ENCODE results near the gene ZNF438.
A peak's percentile ranks its signal among the peaks of the same experiment; 100 is the strongest.

The ZNF438 gene

GRCh38 chr10:30840395-30841050 is 191.1 kb downstream of the ZNF438 start:
- DNase-seq, result no peak

- DNase-seq, result no peak
Measured at GRCh38 chr10:30839652-30840051, 192.0 kb downstream of the ZNF438 start.

DNA sequence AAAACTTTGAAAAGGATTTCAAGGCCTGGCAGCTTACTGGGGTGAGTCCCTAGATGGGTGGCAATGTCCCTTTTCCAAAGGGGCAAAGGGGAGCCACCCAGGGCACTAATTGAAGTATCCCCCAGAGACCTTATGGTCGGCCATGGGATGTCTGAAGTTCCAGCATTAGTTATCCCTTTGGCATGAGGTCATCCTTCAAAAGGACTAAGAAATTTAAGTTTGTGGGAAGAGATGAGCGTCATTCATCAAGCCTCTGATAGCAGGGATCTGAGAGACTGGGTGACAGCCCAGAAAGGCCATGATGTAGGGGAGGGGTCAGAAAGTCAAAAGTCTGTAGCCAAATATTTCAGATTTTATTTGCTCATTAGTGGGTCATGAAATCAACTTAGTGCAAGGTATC is 195.3 kb downstream of the ZNF438 start:
- no peak for DNase-seq

GRCh38 chr10:30835146-30835545 is 196.5 kb downstream of the ZNF438 start:
- no peak for DNase-seq

DNA sequence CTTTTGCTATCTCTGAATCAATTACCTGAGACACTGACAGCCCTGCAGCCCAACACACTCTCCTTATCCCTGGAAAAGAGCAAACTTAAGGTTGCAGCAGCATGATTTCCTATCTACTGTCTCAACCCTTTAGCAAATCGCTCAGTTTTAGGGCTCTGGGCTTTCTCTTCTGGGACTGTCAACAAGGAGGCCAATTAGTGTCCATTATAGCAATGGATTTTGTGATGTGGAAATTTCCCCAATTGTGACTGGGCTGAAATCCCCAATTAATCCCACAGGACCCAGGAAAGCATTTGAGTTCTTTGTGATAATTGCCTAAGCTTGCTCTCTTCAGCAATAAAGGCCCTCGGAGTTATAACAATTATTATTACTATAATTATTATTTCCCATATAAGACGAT is 197.0 kb downstream of the ZNF438 start:
- DNase-seq, result no peak

GRCh38 chr10:30834153-30834552 is 197.5 kb downstream of the ZNF438 start:
- no peak for DNase-seq

DNA sequence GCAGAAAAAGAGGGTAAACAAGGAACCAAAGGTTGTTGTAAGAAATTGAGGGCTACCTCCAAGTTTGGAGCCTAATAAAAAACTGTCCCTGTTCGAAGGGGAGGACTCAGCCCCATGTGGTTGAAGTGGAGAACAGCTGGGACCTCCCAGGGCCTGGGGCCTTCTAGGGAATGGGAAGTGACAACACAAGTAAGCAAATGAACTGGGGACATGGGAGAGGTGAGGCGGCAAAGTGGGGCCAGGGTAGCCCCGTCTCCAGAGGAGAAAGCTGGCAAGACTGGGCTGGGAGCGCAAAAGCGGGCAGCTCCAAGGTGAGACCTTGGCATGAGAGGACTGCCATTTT is 198.1 kb downstream of the ZNF438 start:
- no peak for DNase-seq

GRCh38 chr10:30832749-30833627 is 198.7 kb downstream of the ZNF438 start:
- DNase-seq, result no peak

GRCh38 chr10:30832001-30832748 is 199.5 kb downstream of the ZNF438 start:
- no peak for DNase-seq

DNA sequence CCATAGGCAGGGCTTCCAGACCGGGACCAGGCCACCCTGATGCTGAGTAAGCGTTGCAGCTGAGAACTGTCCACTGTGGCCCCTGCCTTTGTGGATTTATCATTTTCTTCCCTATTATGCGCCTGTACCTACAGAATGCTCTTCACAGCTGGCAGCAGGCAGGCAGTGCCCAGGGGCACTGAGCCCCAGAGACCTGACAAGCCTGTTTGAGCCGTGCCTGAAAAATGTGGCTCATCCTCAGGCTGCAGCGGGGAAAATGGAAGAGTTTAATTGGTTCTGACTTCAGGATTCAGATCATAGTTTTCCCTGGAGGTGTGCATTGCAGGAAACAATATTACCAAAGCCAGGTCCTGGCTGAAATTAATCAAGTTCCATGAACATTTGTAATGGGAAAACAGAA is 200.2 kb downstream of the ZNF438 start:
- no peak for DNase-seq

GRCh38 chr10:30830315-30831230 is 201.1 kb downstream of the ZNF438 start:
- DNase-seq, result no peak

DNA sequence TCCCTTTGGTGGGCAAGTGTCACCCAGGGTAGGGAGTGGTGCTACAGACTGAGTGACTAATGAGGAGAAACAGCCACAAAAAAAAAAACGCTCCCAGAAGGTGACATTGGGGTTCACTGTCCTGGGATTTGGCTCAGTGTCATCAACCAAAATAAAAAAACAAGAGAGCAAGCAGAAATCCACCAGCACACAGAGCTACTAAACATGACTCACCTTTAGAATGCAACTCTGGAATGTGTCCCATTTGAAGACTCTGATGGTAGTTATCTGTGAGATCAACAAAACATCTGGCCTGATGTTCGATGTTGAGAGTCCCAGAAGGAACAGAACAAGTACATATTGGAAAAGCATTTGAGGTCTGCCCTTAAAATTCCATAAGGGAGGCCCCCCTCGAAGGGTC is 201.8 kb downstream of the ZNF438 start:
- DNase-seq, result no peak

DNA sequence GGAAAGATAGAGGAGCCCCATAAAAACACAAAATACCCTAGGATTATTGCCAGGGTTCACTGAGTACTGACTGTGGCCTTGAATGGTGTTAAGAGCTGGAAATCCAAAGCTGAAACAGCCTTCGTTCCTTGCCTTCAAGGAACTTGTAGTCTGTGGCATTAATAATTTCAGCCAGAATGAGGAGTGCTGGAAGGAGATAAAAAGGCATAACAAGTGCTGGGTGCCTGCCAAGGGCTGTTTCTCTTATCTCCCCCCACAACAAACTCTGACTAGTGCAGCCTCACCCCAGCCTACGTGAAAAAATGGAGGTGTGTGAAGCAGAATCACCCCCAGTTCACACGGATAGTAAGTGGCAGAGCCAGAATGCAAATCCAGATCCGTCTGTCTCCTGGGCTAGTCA is 203.0 kb downstream of the ZNF438 start:
- DNase-seq, result no peak

DNA sequence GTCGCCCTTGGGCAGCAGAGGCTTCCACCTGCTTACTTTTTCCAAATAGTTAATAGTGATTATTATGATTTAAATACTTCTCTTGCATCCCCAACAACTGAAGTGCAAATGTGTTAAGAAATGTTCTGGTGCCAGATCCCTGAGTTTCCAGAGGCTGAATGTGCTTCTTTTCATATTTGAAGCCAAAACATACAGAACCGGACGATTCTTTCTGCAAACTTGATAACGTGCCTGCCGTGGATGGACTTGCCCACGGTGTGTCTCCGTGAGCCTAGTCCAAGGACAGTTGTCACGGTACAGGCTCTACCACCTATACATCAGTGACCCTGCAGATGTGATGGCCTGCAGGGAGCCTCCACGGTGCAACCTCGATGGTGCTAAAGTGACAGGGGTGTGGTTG is 203.5 kb downstream of the ZNF438 start:
- no peak for DNase-seq

GRCh38 chr10:30827531-30828120 is 204.0 kb downstream of the ZNF438 start:
- DNase-seq, result peak in 1 of 14 donors; percentile 5

GRCh38 chr10:30826679-30827078 is 205.0 kb downstream of the ZNF438 start:
- no peak for DNase-seq

DNA sequence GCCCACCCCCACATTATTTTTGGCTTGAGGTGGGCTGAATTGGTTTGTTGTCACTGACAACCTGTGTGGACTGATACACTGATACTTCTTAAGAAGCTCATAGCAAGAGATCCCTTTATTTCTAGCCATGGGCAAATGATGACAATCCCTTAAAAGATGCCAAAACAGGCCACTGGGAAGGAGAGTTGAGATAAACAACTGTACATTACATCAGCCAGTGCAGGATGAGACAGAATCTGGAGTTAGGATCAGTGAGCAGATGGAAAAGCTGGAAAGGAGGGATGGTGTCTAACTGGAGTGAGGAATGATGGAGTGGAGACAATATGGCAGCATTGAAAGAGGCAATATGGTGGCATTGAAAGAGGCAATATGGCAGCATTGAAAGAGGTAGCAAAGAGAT is 206.2 kb downstream of the ZNF438 start:
- DNase-seq, result no peak

DNA sequence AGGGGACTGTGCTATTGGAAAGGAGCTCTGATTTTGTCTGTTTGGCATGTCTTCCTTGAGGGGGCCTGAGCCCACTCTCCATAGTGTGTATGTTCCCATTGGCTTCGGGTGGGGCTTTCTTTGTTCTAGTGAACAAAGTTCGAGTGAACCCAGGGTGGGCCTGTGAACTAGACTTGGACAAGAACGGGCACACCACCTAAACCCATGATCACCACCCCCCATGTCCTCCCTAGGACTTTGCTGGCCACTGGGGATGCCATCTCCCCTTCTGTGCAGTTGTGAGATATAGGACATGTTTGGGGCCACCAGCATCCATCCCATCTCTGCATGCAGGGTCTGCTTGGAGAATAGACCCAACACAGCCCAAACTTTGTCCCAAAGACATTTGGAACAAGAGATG is 206.6 kb downstream of the ZNF438 start:
- no peak for DNase-seq

GRCh38 chr10:30823651-30824050 is 208.0 kb downstream of the ZNF438 start:
- DNase-seq, result no peak

DNA sequence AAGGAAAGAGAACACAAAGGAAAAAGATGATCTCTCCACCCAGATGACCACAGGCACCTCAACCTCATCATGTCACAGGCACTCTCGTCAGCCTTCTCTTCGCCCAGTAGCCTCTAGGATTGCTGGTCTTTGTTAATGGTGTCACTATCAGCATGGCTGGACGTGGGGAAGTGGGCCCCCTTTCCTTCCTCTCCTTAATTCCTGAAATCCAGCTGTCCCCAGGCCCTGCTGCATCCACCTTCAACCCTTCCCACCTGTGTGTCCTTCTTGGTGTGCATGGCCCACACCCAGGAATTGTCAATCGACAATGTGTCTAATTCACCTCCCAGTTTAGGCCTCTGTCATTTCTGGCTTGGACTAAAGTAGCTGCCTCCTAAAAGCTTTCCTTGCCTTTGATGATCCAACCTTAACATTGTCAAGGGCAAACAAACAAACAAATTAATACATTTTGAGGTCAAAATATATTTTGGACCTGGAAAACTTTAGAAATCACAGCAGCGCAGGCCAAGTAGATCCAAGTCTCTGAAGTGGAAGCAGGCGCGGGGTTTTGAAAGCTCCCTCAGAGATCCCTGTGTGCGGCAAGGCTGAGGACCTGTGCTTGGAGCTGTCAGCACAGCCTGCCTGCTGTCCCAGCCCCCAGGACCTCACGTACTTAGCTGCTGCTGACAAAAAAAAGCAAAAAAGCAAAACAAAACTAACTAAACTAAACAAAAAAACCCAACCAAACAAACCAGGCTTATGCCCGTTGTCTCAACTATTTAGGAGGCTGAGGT is 208.8 kb downstream of the ZNF438 start:
- peak in 1 of 14 donors; percentile 29 for DNase-seq

All from C1 segment of cervical spinal cord (tissue), 14 donors.